ENCODE results near the gene CLEC16A. TPM values are rescaled to one million over a fixed set of nuclear protein-coding genes. Genes with fewer than 3 reads are reported as not detected.

Gene CLEC16A
- total RNA-seq, 1 donor from 2014 or later, result 33.4 TPM

DNA sequence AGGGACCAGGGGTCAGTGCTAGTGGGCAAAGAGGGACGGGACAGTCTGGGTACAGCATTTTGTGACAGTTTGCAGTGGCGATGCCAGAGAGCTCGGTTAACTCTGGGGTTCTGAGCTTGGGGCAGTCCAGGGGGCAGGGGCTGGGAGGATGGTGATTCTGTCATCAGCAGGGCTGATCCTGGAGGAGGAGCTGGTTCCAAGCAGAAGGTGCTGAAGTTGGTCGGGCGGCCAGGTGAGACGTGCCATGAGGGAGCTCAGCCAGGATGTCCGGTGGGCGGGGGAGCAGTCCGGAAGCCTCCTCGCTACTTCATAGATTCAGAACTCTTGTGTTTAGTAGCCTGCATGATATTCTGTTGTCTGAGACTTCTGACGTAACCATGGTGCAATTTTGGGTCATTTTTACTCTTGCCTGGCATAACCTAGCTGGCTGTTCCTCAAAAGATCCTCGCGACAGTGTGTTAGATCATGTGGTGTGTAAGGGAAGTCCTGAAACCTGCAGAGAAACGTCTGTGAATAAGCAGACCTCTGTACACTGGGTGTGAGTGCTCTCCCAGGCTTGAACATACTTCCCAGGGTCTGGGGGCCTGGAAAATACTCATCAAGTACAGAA, 122.0 kb downstream of the CLEC16A start:
- TF ChIP-seq, protein P1, sequence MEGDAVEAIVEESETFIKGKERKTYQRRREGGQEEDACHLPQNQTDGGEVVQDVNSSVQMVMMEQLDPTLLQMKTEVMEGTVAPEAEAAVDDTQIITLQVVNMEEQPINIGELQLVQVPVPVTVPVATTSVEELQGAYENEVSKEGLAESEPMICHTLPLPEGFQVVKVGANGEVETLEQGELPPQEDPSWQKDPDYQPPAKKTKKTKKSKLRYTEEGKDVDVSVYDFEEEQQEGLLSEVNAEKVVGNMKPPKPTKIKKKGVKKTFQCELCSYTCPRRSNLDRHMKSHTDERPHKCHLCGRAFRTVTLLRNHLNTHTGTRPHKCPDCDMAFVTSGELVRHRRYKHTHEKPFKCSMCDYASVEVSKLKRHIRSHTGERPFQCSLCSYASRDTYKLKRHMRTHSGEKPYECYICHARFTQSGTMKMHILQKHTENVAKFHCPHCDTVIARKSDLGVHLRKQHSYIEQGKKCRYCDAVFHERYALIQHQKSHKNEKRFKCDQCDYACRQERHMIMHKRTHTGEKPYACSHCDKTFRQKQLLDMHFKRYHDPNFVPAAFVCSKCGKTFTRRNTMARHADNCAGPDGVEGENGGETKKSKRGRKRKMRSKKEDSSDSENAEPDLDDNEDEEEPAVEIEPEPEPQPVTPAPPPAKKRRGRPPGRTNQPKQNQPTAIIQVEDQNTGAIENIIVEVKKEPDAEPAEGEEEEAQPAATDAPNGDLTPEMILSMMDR (conservative IDR thresholded peaks at IDR 0.05), result no peak
- no peaks in the 10 kb centered on the region for H3K27me3 Mint-ChIP-seq
- H3K4me1 Mint-ChIP-seq (ENCODE audit: unreplicated experiment), result peaks cover 18% of the 10 kb centered on the region
- peaks cover 12% of the 10 kb centered on the region for H3K36me3 Mint-ChIP-seq
- DNase-seq (ENCODE audit: extremely low spot score, unreplicated experiment), result no peak
- no peak overlapping the region for H3K27ac Mint-ChIP-seq
- H3K4me3 Mint-ChIP-seq, result no peak overlapping the region
- no peaks in the 10 kb centered on the region for H3K9me3 Mint-ChIP-seq

DNA sequence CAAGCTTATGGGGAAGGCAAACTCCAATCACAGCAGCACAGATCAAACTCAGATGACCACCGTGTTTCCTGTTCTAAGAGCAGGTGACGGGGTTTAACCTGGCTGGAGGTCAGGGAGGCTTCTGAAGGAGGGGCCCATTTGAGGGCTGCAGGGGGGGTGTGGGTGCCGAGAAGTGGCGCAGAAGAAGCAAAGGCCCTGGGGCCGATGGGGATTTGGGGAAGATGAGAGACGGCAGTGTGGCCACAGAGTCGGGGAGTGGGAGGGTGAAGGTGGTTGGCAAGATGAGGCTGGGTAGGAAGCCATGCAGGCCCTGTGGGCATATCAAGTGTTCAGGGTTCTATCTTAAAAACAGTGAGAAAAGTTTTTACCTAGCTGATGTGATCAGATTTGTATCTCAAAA, 122.9 kb downstream of the CLEC16A start:
- H3K9me3 Mint-ChIP-seq, result no peaks in the 10 kb centered on the region
- no peak overlapping the region for H3K4me3 Mint-ChIP-seq
- H3K36me3 Mint-ChIP-seq, result peaks cover 13% of the 10 kb centered on the region
- H3K27me3 Mint-ChIP-seq, result no peaks in the 10 kb centered on the region
- H3K27ac Mint-ChIP-seq, result no peak overlapping the region
- no peak for DNase-seq (ENCODE audit: extremely low spot score, unreplicated experiment)
- H3K4me1 Mint-ChIP-seq (ENCODE audit: unreplicated experiment), result peaks cover 18% of the 10 kb centered on the region
- TF ChIP-seq, protein P1 (conservative IDR thresholded peaks at IDR 0.05), result no peak

DNA sequence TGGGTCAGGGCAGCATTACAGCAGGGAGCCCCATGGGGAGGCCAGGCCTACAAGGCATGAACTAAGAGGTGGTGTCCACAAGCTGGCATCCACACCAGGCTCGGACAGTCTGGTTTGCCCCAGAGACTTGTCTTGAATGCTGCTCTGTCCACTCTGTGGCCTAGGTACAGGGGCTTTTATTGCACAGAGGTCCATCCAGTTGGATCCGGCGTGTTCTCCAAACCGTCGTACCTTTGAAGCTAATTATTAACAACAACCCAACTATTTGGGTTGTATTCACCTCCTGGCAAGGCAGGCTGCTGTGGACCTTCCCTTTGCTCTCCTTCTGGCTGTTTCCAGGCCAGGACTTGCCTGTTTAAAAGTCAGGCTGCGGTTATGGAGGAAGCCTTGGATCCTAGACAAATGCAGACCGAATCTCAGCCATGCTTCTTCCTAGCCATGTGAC, 123.4 kb downstream of the CLEC16A start:
- Mint-ChIP-seq H3K27ac (no peak overlapping the region), H3K4me1 (ENCODE audit: unreplicated experiment) (peaks cover 19% of the 10 kb centered on the region), H3K27me3 (no peaks in the 10 kb centered on the region), H3K36me3 (peaks cover 15% of the 10 kb centered on the region), H3K4me3 (no peak overlapping the region), H3K9me3 (no peaks in the 10 kb centered on the region)
- TF ChIP-seq, protein P1 (conservative IDR thresholded peaks at IDR 0.05), result no peak
- DNase-seq (ENCODE audit: extremely low spot score, unreplicated experiment), result no peak

DNA sequence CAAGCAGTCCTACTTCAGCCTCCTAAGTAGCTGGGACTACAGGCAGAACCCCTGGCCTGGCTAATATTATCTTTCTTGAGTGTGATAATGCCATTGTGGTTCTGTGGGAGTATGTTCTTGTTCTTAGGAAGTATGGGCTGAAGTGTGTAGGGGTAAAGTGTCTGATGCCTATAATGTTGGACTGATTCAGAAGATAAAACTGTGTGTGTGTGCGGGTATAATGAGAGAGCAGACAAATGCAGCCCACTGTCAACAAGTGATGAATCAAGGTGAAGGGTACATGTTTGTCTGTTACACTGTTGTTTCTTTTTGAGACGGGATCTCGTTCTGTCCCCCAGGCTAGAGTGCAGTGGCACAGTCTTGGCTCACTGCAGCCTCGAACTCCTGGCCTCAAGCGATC, 127.5 kb downstream of the CLEC16A start:
- H3K4me1 Mint-ChIP-seq (ENCODE audit: unreplicated experiment), result peaks cover 30% of the 10 kb centered on the region
- H3K27ac Mint-ChIP-seq, result no peak overlapping the region
- H3K4me3 Mint-ChIP-seq, result no peak overlapping the region
- TF ChIP-seq, protein P1 (conservative IDR thresholded peaks at IDR 0.05), result no peak
- H3K9me3 Mint-ChIP-seq, result no peaks in the 10 kb centered on the region
- DNase-seq (ENCODE audit: extremely low spot score, unreplicated experiment), result no peak
- no peaks in the 10 kb centered on the region for H3K27me3 Mint-ChIP-seq
- H3K36me3 Mint-ChIP-seq, result peaks cover 24% of the 10 kb centered on the region

DNA sequence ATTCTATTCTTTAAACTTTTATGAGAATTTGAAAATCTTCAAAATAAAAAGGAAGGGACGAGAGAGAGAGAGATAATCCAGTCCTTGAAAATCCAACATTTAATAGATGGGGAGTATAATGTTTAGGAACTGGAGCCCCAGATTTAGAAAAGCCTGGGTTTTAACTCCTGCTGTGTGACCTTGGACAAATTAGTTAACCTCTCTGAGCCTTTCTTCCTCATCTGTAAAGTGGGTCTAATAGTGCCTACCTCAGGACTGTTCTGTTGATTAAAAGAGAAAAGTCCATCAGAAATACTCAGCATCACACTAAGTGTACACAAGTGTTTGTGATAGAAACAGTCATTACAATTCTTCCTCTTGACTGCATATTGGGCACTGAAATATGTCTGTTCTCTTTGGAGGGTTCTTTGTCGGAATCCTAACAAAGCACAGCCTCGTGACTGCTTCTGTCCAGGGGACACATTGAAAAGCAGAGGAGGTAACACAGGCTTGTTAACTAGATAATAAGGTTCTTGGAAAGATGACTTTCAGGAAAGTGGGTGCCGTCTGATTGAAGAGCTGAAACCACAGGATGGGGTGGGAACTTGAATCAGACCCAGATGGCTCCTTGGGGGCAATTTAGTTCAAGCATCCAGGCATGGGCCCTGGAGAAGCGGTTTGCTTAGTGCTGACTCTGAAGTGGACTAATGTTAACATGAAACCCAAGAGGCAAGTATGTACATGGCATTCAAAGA, 128.2 kb downstream of the CLEC16A start:
- H3K4me3 Mint-ChIP-seq, result no peak overlapping the region
- H3K27me3 Mint-ChIP-seq, result no peaks in the 10 kb centered on the region
- no peak overlapping the region for H3K27ac Mint-ChIP-seq
- TF ChIP-seq, protein P1 (conservative IDR thresholded peaks at IDR 0.05), result no peak
- peaks cover 32% of the 10 kb centered on the region for H3K4me1 Mint-ChIP-seq (ENCODE audit: unreplicated experiment)
- DNase-seq (ENCODE audit: extremely low spot score, unreplicated experiment), result no peak
- peaks cover 24% of the 10 kb centered on the region for H3K36me3 Mint-ChIP-seq
- H3K9me3 Mint-ChIP-seq, result no peaks in the 10 kb centered on the region

All from type B pancreatic cell (in vitro differentiated cells).